GM12872 (cell line): Measurements from ENCODE around the gene ELMO3.

Source experiments
- CTCF ChIP-seq: IDR thresholded peaks from 3 replicates; pipeline ENCODE4 v1.5.1; 2011; ENCODE audit warnings: low read depth, mild to moderate bottlenecking, low read length, moderate library complexity; ENCODE audit not compliant: insufficient read depth

Gene ELMO3

GRCh38 chr16:67161595-67162058 lies 37.3 kb upstream of the ELMO3 start:
- TF ChIP-seq CTCF, result no peak

- TF ChIP-seq CTCF, result no peak
Measured at GRCh38 chr16:67162506-67163163, 36.3 kb upstream of the ELMO3 start.

- no peak for TF ChIP-seq CTCF
Measured at GRCh38 chr16:67163164-67163998, 35.5 kb upstream of the ELMO3 start.

GRCh38 chr16:67163999-67164558 lies 34.9 kb upstream of the ELMO3 start:
- no peak for TF ChIP-seq CTCF

- TF ChIP-seq CTCF, result no peak
Measured at GRCh38 chr16:67164599-67165061, 34.3 kb upstream of the ELMO3 start, which contains the start of gene HSF4. TSS of gene HSF4 (plus strand) at chr16:67164745. CDS start at chr16:67164812, 67 bp downstream.

GRCh38 chr16:67165121-67166078 lies 33.5 kb upstream of the ELMO3 start:
- TF ChIP-seq CTCF, result no peak

GRCh38 chr16:67166110-67166547 lies 32.8 kb upstream of the ELMO3 start:
- no peak for TF ChIP-seq CTCF
